ENCODE results near the gene ASCC1. TPM values are rescaled to one million over a fixed set of nuclear protein-coding genes. Genes with fewer than 3 reads are reported as not detected.

Gene ASCC1
- total RNA-seq, 1 donor from 2014 or later: 21.0 TPM

DNA sequence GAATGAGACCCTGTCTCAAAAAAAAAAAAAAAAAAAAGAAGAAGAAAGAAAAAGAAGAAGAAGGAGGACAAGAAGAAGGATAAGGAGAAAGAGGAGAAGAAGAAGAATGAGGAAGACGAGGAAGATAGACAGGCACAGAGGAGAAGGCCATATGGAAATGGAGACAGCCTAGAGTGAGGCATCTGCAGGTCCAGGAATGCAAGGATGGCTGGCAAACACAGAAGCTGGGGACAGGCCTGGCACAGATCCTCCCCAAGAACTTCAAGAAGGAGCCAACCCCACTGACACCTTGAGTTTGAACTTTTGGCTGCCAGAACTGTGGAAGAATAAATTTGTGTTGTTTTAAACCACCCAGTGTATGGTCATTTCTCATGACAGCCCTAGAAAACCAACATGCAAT is 166.6 kb downstream of the ASCC1 start:
- no peak for DNase-seq (ENCODE audit: low read depth in 2 of 2)

DNA sequence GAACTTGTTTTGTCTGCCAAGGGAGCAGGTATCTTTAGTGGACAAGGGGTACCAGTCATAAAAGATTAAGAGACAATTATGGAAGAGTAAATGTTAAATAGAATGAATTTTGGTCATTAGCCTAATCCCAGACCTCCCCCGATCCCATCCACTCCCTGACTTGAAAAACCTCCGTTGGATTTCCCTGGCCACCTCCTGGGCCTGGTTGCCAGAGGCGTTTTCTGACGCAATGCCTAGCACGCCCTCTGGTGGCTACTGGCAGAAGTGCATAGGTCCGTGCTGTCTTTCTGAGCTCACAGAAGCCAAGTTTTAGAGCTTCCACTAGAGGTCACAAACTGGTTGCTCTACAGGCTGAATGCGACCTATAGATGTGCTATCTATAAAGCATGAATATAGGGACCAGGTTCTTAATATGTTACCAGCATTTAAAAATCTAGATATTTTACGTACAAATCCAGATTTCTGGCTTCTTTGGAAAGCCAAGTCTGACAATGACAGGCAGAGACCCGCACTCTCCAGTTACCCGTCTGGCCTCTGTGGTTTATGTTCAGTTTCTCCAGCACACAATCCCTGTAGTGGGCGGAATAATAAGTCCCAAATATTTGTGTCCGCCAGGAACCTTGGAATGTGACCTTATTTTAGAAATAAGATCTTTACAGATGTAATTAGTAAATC is 167.5 kb downstream of the ASCC1 start:
- DNase-seq (ENCODE audit: low read depth in 2 of 2): peak; percentile 91 to 95

Other genes with a start within 250 kb of the ASCC1 start
- gene SPOCK2, start 127.7 kb downstream of the ASCC1 start, total RNA-seq: 2.2 and 3.0 TPM in 2 replicates
- gene ANAPC16, start 264 bp downstream of the ASCC1 start, total RNA-seq: 38.7 and 46.4 TPM in 2 replicates
- 131 and 178 TPM in 2 replicates for gene DDIT4, start 57.6 kb upstream of the ASCC1 start, total RNA-seq
- 16.8 and 21.6 TPM in 2 replicates for gene DNAJB12, start 138.6 kb upstream of the ASCC1 start, total RNA-seq